ENCODE data around the gene GIPC3. TPM values are rescaled to one million over a fixed set of nuclear protein-coding genes. Genes with fewer than 3 reads are reported as not detected.

GIPC3 gene
- total and polyA plus RNA-seq, 2 of the 8 experiments (the other 6 are each of a cell fraction or from before 2014, with no cell fraction given) = 1.0 to 1.2 TPM

- TF ChIP-seq GTF2F1 (IDR thresholded peaks at IDR 0.05; ENCODE audit: borderline replicate concordance, low read depth, low read length) = no peak
- no peak for TF ChIP-seq GABPA (IDR thresholded peaks at IDR 0.05; ENCODE audit: borderline replicate concordance, insufficient read depth, low read length)
Observed at GRCh38 chr19:3543150-3544057, 41.9 kb upstream of the GIPC3 start (continued).
